ENCODE measurements around the gene CCSER2. TPM values are rescaled to one million over a fixed set of nuclear protein-coding genes. Genes with fewer than 3 reads are reported as not detected.

CCSER2 gene
- polyA plus RNA-seq, 1 of the 3 experiments (the other 2 are of a cell fraction), result 8.5 TPM

GRCh38 chr10:84432891-84433290 is 104.5 kb downstream of the CCSER2 start:
- ChIA-PET POLR2A (no interaction called here), CTCF (interaction anchor here (1.0 kb wide), 1 partner anchor 80 kb away, joined by 4 read pairs; no protein-coding TSS in a partner anchor)
- no peaks in the 10 kb centered on the region for H3F3A ChIP-seq (replicated peaks; ENCODE audit: insufficient read depth)
- H3K27ac ChIP-seq (ENCODE audit: low read depth in 2 of 2, low read length in 1 of 2), result no peak overlapping the region
- peaks cover 0 to 6% of the 10 kb centered on the region in 2 experiments; a peak in 2 of 4 replicates for H3K4me1 ChIP-seq (ENCODE audit: control insufficient read depth in 1 of 2, insufficient read depth in 2 of 2, low read depth in 1 of 2, low read length in 1 of 2)
- no peaks in the 10 kb centered on the region for H3K9me3 ChIP-seq
- H3K9ac ChIP-seq, result no peak overlapping the region
- no peaks in the 10 kb centered on the region for H4K20me1 ChIP-seq (ENCODE audit: insufficient read depth)
- H3K9me2 ChIP-seq, result no peaks in the 10 kb centered on the region
- DNase-seq, result no peak
- TF ChIP-seq PBX3 (IDR thresholded peaks at IDR 0.05) (no peak), JUND (IDR thresholded peaks at IDR 0.05) (no peak), TCF12 (IDR thresholded peaks at IDR 0.05) (no peak), POLR2AphosphoS5 (IDR thresholded peaks at IDR 0.05; ENCODE audit: low read depth, low read length) (no peak), RFX5 (IDR thresholded peaks at IDR 0.05; ENCODE audit: low read length) (no peak), GATA2 (CRISPR knock-in tag; IDR thresholded peaks at IDR 0.05) (no peak), TAF1 (IDR thresholded peaks at IDR 0.05; ENCODE audit: borderline replicate concordance, low read depth, low read length) (no peak), RXRA (IDR thresholded peaks at IDR 0.05; ENCODE audit: borderline replicate concordance, low read depth) (no peak), USF1 (IDR thresholded peaks at IDR 0.05; ENCODE audit: borderline replicate concordance, low read depth) (no peak), IRF3 (IDR thresholded peaks at IDR 0.05; ENCODE audit: low read depth, low read length) (no peak)
- no peaks in the 10 kb centered on the region for H3K27me3 ChIP-seq (ENCODE audit: insufficient read depth)
- H2AFZ ChIP-seq (ENCODE audit: low read depth), result no peak overlapping the region
- H3K4me2 ChIP-seq, result no peak overlapping the region
- 93% methylated on average over 5 of the region's 5 CpGs for WGBS (ENCODE audit: low lambda C conversion rate)
- H3K4me3 ChIP-seq (ENCODE audit: low read depth in 2 of 2, low read length in 1 of 2), result no peak overlapping the region
- H3K36me3 ChIP-seq (replicated peaks in 1 of 2; ENCODE audit: control insufficient read depth in 1 of 2, insufficient read depth in 2 of 2, low read length in 1 of 2), result peaks cover 1 to 16% of the 10 kb centered on the region in 2 experiments
- H3K79me2 ChIP-seq (ENCODE audit: insufficient read depth), result peaks cover 60% of the 10 kb centered on the region; the same call in 1 of the 2 replicates

- H4K20me1 ChIP-seq (ENCODE audit: insufficient read depth), result no peaks in the 10 kb centered on the region
- H3K4me1 ChIP-seq (ENCODE audit: control insufficient read depth in 1 of 2, insufficient read depth in 2 of 2, low read depth in 1 of 2, low read length in 1 of 2), result no peaks in the 10 kb centered on the region
- TF ChIP-seq CHD2 (IDR thresholded peaks at IDR 0.05; ENCODE audit: low read length, partially characterized antibody), result no peak
- TF ChIP-seq RAD21 (IDR thresholded peaks at IDR 0.05; ENCODE audit: low read length), result no peak
- H3K27ac ChIP-seq (ENCODE audit: low read depth in 2 of 2, low read length in 1 of 2), result no peak overlapping the region
- H3F3A ChIP-seq (replicated peaks; ENCODE audit: insufficient read depth), result no peaks in the 10 kb centered on the region
- peaks cover 4% of the 10 kb centered on the region; the same call in 1 of the 2 replicates for H3K79me2 ChIP-seq (ENCODE audit: insufficient read depth)
- H3K9ac ChIP-seq, result no peak overlapping the region
- DNase-seq, result no peak
- CTCF ChIA-PET, result no interaction called here
- no peaks in the 10 kb centered on the region for H3K27me3 ChIP-seq (ENCODE audit: insufficient read depth)
- H2AFZ ChIP-seq (ENCODE audit: low read depth), result no peak overlapping the region
- POLR2A ChIA-PET, result no interaction called here
- H3K9me3 ChIP-seq, result no peaks in the 10 kb centered on the region
- 98% methylated on average over 2 of the region's 2 CpGs for WGBS (ENCODE audit: low lambda C conversion rate)
- H3K4me2 ChIP-seq, result no peak overlapping the region
- H3K4me3 ChIP-seq (ENCODE audit: low read depth in 2 of 2, low read length in 1 of 2), result no peak overlapping the region
- H3K9me2 ChIP-seq, result no peaks in the 10 kb centered on the region
- peaks cover 7 to 36% of the 10 kb centered on the region in 2 experiments for H3K36me3 ChIP-seq (replicated peaks in 1 of 2; ENCODE audit: control insufficient read depth in 1 of 2, insufficient read depth in 2 of 2, low read length in 1 of 2)
Measured at GRCh38 chr10:84440781-84441180, 112.4 kb downstream of the CCSER2 start.

All from SK-N-SH (cell line).